ENCODE results near the gene NOSTRIN.

Gene NOSTRIN

DNA sequence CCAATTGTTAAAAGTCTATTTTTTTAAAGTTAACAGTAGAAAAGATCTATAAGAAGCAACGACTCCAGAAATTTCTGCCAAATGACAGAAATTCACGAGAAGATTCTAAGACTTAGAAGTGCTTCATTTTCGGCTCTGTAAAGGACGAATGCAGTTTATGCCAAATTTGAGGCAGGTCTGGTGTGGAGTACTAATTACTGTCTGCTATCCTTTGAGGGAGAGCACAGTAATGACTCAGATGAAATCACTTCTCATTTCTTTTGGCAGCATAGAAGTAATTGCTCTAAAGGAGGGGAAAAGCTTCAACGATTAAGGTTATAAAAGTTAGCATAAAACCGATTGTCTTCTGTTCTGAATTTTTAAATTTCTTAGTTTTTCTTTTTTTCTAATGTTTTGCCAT lies 110.0 kb downstream of the NOSTRIN start:
- Histone ChIP-seq H3K4me1 (ENCODE audit: insufficient read depth, low read length) (peaks cover 17% of the 10 kb centered on the region), H3K9me3 (ENCODE audit: low read length) (no peaks in the 10 kb centered on the region), H2AFZ (ENCODE audit: low read depth, low read length) (no peak overlapping the region), H3K36me3 (ENCODE audit: insufficient read depth, low read length) (no peaks in the 10 kb centered on the region), H3K4me3 (ENCODE audit: low read length) (no peak overlapping the region), H3K27me3 (ENCODE audit: insufficient read depth, low read length) (no peaks in the 10 kb centered on the region)

DNA sequence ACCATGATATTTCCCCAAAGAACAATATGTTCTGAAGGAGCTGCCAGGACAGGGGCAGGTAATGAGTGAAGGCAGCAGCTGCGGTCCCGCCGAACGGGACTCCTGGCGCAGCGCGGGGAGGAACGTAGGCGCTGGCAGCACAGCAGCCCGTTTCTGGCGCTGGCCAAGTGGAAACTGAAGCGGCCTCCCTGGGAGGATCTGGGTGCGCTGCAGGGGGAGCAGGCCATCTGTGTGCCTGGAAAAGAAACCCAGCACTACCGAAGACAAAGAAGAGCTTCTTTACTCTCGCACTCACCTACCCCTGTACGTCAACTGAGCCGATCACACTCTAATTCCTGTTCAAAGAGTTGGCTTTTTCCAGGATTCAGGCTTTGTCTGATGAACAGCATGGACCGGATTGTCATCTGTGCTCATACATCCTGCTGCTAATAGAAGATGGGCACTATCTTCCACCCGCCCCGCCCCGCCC lies 110.5 kb downstream of the NOSTRIN start:
- H3K4me1 ChIP-seq (ENCODE audit: insufficient read depth, low read length), result peaks cover 14% of the 10 kb centered on the region
- no peak overlapping the region for H3K4me3 ChIP-seq (ENCODE audit: low read length)
- H3K27me3 ChIP-seq (ENCODE audit: insufficient read depth, low read length), result no peaks in the 10 kb centered on the region
- no peak overlapping the region for H2AFZ ChIP-seq (ENCODE audit: low read depth, low read length)
- no peaks in the 10 kb centered on the region for H3K9me3 ChIP-seq (ENCODE audit: low read length)
- no peaks in the 10 kb centered on the region for H3K36me3 ChIP-seq (ENCODE audit: insufficient read depth, low read length)

DNA sequence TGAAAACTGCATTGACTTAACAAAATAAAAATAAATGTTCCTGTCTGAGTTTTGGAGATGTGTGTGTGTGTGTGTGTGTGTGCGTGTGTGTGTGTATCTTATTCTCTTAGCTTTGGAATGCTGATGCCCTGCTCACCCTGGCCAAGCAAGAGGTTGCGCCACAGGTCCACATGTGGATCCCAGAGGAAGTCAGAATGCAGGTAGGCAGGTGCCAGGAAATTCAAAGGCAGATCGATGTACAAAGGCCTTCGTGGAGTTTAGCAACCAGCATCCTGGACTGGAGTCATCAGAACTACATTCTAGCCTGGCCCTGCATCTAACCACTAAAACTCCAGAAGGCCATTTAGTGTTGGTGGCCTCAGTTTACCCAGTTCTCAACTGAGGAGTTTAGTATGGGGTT lies 111.1 kb downstream of the NOSTRIN start:
- no peak overlapping the region for H3K4me3 ChIP-seq (ENCODE audit: low read length)
- no peaks in the 10 kb centered on the region for H3K27me3 ChIP-seq (ENCODE audit: insufficient read depth, low read length)
- peaks cover 14% of the 10 kb centered on the region for H3K4me1 ChIP-seq (ENCODE audit: insufficient read depth, low read length)
- no peaks in the 10 kb centered on the region for H3K9me3 ChIP-seq (ENCODE audit: low read length)
- H3K36me3 ChIP-seq (ENCODE audit: insufficient read depth, low read length), result no peaks in the 10 kb centered on the region
- no peak overlapping the region for H2AFZ ChIP-seq (ENCODE audit: low read depth, low read length)
